NOMO-1 treated with dmso at 0.1 percent for 144 hours (cell line): Measurements from ENCODE around the gene OSR1.
"Not testable (repeated sequence)": the region's sequence is repeated elsewhere in the genome, so short reads cannot be mapped to it uniquely, and the experiment has no call there.

Source experiments
- DNase-seq: peaks from one replicate; lab custom pipeline; 2025; ENCODE audit not compliant: unreplicated experiment; lab: John Stamatoyannopoulos, UW

OSR1 gene

GRCh38 chr2:19358242-19359020 is at the start of gene OSR1:
TSS of gene OSR1 (minus strand) at chr2:19358623. CDS start at chr2:19353805, 4,818 bp downstream.
- no peak for DNase-seq

GRCh38 chr2:19403785-19404184 is 45.4 kb upstream of the OSR1 start:
- DNase-seq, result no peak

GRCh38 chr2:19392191-19392590 is 33.8 kb upstream of the OSR1 start:
- no peak for DNase-seq

GRCh38 chr2:19389469-19389868 is 31.0 kb upstream of the OSR1 start:
- not testable (repeated sequence) for DNase-seq

- DNase-seq, result no peak
Observed at GRCh38 chr2:19380532-19380931, 22.1 kb upstream of the OSR1 start.

GRCh38 chr2:19378939-19379338 is 20.5 kb upstream of the OSR1 start:
- DNase-seq, result no peak

- no peak for DNase-seq
Observed at GRCh38 chr2:19377717-19378116, 19.3 kb upstream of the OSR1 start.

GRCh38 chr2:19373352-19373751 is 14.9 kb upstream of the OSR1 start:
- no peak for DNase-seq

- no peak for DNase-seq
Observed at GRCh38 chr2:19371996-19372582, 13.7 kb upstream of the OSR1 start.

GRCh38 chr2:19369341-19369955 is 11.0 kb upstream of the OSR1 start:
- no peak for DNase-seq

- no peak for DNase-seq
Observed at GRCh38 chr2:19368760-19369159, 10.3 kb upstream of the OSR1 start.

- DNase-seq, result no peak
Observed at GRCh38 chr2:19367326-19367725, 8.9 kb upstream of the OSR1 start.

GRCh38 chr2:19365126-19365525 is 6.7 kb upstream of the OSR1 start:
- DNase-seq, result no peak

GRCh38 chr2:19364014-19364413 is 5.6 kb upstream of the OSR1 start:
- no peak for DNase-seq

GRCh38 chr2:19363474-19363778 is 5.0 kb upstream of the OSR1 start:
- no peak for DNase-seq

- no peak for DNase-seq
Observed at GRCh38 chr2:19362755-19363473, 4.5 kb upstream of the OSR1 start.

GRCh38 chr2:19362094-19362754 is 3.8 kb upstream of the OSR1 start:
- no peak for DNase-seq

- no peak for DNase-seq
Observed at GRCh38 chr2:19361325-19361990, 3.0 kb upstream of the OSR1 start.

- no peak for DNase-seq
Observed at GRCh38 chr2:19360966-19361321, 2.5 kb upstream of the OSR1 start.

GRCh38 chr2:19360266-19360965 is 2.0 kb upstream of the OSR1 start:
- no peak for DNase-seq
